NOMO-1 (cell line): ENCODE measurements around the gene PSME1.

Source experiments
- DNase-seq, 2 experiments: peaks; one replicate each; lab custom pipeline; 2025; ENCODE audit not compliant: unreplicated experiment in 2 of 2; lab: John Stamatoyannopoulos, UW

PSME1 gene

DNA sequence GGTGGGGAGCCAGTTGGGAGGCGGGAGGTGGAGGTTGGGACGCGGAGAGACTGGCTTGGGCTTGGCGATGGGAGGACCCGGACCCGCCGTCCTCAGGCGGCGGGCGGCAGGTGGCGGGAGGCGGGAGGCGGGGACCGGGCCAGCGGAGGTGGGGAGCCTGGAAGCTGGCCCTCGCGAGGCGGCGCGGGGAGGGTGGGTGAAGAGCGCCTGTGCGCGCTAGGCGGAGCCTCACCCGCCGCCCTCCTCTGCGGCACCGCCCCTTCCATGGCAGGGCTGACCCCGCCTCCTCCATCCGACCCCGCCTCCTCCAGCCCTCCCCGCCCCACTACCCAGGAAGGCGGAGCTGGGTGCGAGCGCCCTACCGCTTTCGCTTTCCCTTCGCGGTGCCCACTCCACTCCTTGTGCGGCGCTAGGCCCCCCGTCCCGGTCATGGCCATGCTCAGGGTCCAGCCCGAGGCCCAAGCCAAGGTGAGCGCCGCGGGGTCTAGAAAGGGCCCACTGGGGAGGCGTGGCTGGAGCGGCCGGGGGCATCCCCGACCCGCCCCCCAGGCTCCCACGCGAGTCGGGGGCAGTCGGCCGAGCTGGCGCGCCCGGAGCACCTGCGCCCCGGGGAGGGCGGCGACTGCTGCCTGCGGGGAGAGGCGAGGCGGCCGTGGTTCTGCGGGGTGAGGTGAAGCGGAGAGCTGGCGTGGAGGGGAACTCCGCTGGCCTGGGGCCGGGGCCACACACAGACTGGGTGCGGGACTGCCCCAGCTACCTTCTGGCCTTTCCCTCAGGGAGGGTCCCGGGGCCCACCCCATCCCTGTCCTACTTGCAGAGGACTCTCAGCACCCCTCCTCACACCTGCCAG, at the start of gene PSME1:
PSME1 (plus strand) TSS at position 361 of the 850 bp plus-strand sequence; CDS start at position 430, 69 bp downstream.
- DNase-seq: peak; percentile 82 to 89

DNA sequence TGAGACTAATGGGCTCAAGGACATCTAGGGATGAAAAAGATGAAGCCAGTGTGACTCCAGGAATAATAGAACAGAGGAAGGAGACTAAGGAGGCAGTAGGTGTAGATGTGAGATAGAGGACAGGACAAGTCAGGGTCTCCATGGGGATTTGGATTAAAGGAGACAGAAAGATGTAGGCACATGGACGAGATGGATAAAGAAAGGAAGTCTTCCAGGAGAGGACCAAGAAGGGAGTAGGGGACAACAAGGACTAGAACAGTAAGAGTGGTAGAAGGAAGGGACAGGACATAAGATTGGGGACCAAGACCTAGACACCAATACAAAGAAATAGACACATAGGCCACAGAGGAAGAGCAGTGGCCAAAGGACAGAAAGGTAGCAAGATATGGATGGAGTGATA, 49.0 kb upstream of the PSME1 start:
- DNase-seq: no peak

- DNase-seq: no peak
Observed at GRCh38 chr14:24088095-24088494, 47.9 kb upstream of the PSME1 start.

GRCh38 chr14:24089890-24090289, 46.1 kb upstream of the PSME1 start:
- DNase-seq: no peak

GRCh38 chr14:24092110-24092504, 43.9 kb upstream of the PSME1 start:
- DNase-seq: no peak

DNA sequence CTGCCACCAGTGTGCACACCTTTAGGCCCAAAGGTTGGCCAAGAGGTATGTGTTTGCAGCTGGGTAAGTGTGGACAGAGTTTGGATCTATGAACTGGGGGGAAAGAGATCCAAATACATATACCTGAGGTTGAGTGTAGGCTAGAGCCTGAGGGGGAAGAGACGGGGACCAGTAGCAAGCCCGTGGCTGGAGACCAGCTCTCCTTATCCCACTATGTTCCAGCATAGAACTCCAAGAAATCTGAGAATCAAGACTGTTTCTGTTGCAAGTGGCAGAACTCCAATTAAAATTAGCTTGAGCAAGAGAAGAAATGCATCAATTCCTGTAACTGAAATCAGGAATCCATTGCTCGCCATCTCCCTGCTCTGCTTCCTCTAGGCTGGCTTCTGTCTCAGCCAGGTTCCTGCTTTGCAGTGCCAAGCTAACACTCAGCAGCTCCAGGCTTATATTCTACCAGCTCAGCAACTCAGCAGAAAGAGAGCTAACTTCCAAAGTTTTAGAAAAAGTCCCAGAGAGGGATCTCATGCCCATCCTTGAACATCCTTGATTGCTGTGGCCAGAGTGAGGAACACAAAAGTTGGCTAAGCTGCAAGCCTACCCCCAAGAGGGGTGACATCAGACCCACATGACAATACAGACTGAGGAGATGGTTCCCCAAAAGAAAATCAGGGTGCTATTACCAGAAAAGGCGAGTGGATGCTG, 43.3 kb upstream of the PSME1 start:
- DNase-seq: no peak

GRCh38 chr14:24093207-24093900, 42.6 kb upstream of the PSME1 start:
- DNase-seq: no peak

DNA sequence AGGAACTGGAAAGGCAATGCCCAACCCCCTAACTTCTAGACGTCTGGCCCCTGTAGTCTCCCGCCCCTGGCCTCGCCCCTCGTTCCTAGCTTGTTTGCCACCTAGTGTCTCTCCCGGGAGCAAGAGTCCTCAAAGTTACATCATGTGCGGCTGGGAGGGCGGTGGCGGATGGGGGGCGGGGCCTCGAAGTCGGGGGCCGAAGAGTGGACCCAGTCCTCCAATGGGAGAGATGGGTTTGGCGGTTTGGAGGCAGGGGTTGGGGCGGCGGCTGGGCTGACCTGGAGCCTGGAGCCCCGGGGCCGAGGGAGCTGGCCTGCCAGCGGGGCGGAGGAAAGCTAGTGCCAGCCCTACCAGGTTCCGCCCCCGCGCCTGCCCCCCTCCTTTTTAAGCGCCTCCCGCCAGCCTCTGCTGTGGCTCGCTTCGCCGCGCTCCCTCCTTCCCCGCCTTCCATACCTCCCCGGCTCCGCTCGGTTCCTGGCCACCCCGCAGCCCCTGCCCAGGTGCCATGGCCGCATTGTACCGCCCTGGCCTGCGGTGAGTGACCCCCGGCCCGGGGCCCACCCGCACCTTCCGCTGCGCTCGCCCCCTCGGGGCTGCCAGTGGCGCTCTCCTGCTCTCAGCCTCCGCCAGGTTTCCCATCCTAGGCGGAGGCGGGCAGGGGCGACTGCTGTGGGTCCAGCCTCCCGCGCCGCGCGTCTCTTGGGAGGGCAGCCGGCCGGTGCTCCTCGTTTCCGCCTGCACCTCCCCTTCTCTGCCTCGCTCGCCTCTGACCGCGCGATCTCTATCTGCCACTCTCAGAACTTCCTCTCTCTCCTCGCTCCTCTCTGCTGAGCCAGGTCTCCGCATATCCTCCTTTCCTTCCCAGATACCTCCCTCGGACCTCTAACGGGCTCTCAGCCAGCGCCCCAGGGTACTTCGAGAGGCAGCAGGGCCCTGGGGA, 41.8 kb upstream of the PSME1 start, which contains the start of gene PCK2:
PCK2 (plus strand) TSS at position 411 of the 940 bp plus-strand sequence; CDS start at position 506, 95 bp downstream.
- peak; percentile 81 to 93 for DNase-seq

DNA sequence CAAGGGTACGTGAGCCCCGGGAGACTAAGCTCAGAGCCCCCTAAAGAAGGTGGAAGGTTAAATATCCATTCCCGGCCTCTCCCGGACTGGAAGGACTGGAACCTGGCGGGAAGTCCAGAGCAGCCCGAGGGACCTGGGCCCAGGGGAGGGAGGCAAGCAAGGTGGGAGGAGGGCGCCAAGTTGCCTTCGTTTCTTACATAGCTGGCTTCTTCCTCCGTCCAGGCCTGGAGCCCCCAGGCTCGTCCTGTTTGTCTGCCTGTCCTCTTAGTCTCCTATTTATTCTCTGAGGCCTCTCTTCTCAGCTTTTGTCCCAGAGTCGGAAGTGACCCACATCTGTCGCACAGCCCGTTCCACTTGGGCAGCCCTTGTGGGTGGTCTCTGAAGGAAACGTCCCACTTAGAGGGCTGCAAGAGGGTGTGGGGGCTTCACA, 41.1 kb upstream of the PSME1 start:
- peak in 1 of 2 experiments; percentile 27 for DNase-seq

GRCh38 chr14:24095271-24096068, 40.5 kb upstream of the PSME1 start:
- DNase-seq: peak; percentile 31 to 58

GRCh38 chr14:24096545-24097181, 39.3 kb upstream of the PSME1 start:
- DNase-seq: no peak

DNA sequence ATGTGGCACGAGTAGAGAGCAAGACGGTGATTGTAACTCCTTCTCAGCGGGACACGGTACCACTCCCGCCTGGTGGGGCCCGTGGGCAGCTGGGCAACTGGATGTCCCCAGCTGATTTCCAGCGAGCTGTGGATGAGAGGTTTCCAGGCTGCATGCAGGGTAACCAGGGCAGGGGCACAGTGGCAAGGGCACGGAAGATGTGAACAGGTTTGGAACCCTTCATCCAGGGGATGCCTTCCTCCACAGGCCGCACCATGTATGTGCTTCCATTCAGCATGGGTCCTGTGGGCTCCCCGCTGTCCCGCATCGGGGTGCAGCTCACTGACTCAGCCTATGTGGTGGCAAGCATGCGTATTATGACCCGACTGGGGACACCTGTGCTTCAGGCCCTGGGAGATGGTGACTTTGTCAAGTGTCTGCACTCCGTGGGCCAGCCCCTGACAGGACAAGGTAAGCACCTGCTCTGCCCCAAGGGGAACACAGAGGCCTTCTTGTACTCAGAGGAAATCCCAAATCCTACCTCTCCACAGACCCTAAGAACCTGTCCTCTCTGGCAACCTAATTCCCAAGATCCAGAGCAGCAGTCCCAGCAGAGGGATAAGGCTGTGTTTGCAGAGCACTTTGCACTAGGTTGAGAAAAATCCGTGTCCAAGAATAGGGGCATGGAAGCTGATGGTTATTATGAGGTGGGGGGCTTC, 37.6 kb upstream of the PSME1 start:
- no peak for DNase-seq

DNA sequence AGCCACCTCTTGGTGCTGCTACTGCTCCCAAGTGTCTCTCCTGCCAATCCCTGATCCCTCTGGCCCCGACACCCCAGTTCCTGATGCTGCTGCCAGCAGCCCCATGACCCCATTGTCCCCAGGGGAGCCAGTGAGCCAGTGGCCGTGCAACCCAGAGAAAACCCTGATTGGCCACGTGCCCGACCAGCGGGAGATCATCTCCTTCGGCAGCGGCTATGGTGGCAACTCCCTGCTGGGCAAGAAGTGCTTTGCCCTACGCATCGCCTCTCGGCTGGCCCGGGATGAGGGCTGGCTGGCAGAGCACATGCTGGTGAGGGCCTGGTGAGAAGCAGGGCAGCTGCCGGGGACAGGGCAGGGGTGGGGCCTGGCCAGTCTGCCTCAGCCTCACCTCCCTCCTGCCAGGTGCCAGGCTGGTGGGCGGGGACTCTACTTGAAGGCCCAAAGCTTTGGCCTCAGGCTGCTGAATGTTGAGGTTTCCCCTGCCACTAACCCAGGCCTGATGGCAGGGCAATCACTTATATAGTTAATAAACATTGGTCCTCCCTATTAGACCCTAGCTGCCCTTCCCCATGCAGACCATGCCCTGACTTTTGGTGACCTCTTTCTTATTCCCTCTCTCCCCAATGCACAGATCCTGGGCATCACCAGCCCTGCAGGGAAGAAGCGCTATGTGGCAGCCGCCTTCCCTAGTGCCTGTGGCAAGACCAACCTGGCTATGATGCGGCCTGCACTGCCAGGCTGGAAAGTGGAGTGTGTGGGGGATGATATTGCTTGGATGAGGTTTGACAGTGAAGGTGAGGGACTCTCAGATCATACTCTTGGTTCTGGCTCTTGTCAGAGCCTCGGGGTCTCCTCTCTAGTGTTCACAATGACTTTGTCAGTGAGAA, 36.8 kb upstream of the PSME1 start:
- DNase-seq: no peak

- DNase-seq: peak in 1 of 2 experiments; percentile 26
Observed at GRCh38 chr14:24100197-24100981, 35.6 kb upstream of the PSME1 start.

- DNase-seq: no peak
Observed at GRCh38 chr14:24100982-24101494, 35.0 kb upstream of the PSME1 start.

- no peak for DNase-seq
Observed at GRCh38 chr14:24102357-24103048, 33.5 kb upstream of the PSME1 start.
